Measurements from ENCODE around the gene RIC8A.

- TF ChIP-seq CTCF (conservative IDR thresholded peaks at IDR 0.05) (no peak), EZH2 (IDR thresholded peaks at IDR 0.05; ENCODE audit: low read depth) (no peak)
Measured at GRCh38 chr11:210803-211180, 3.3 kb downstream of the RIC8A start.

Measured in PC-9 (cell line).